NCI-H2196 (cell line): ENCODE measurements around the gene KDELR3.

ENCODE experiments used
- DNase-seq: peaks from one replicate; lab custom pipeline; 2025; ENCODE audit not compliant: unreplicated experiment; lab: John Stamatoyannopoulos, UW

The KDELR3 gene

GRCh38 chr22:38513063-38513462, 45.2 kb downstream of the KDELR3 start:
- DNase-seq: no peak

- DNase-seq: no peak
Measured at GRCh38 chr22:38518620-38519019, 50.7 kb downstream of the KDELR3 start.

- no peak for DNase-seq
Measured at GRCh38 chr22:38519453-38520250, 51.8 kb downstream of the KDELR3 start.

- DNase-seq: no peak
Measured at GRCh38 chr22:38523029-38523428, 55.1 kb downstream of the KDELR3 start.

DNA sequence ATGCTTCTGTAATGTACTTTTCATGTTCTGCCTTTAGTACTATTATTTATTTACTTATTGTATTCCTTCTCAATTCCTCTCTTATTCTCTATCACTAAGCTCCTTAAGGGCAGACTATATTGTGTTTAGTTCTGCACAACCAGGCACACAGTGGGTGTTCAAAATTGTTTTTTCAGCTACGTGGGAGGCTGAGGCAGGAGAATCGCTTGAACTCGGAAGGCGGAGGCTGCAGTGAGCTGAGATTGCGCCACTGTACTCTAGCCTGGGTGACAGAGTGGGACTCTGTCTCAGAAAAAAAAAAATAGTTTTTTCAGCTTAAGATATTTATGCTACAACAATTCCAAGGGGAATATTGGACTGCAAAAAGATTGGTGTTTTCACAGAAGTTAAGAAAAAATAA, 55.6 kb downstream of the KDELR3 start:
- DNase-seq: no peak

DNA sequence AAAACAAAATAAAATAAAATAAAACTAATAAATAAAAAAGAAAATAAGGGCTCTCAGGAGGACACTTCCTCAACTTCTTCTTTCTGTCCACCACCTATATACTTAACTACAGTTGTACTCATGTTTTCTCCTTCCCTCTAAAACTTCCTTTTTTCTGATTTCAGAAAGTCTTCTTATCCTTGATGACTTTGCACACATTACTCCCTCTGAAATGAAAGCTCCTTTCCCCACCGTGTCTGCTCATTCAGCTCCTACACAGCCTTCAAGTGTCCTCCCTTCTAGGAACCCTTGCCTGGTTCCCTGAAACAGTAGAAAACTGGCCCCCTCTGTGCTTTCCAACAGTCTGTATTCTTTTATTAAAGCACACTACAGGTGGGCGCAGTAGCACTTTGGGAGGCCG, 56.5 kb downstream of the KDELR3 start:
- DNase-seq: no peak

DNA sequence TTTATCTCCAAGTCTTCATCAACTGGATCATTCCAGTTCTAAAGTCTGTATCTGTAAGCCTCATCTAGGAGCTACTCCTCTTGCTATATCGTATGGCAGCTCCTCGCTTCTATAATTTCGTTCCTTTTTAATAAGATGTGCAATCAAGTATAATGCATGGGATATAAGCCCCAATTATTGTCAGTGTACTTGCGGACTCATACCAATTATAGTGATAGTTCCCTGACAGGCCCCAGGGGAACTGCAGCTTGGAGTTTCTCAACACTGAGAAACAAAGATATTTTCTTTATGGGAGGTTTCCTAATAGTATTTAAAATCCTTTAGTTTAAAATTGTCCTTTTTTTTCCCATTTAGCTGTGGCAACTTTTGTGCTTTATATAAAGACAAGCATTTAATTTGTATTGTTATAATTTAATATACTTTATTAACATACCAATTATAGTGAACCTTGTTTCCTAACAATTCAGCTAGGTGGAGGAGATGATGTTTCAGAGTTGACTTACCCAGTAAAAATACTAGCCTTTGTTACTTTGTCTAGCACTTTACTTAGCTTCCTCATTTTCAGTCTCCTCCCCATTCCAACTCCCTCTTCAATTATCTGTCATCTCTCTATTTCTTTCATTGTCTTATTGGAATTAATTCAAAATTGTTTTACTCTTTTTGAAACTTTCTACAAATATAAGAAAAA, 63.5 kb downstream of the KDELR3 start:
- no peak for DNase-seq
